DOHH2 (cell line): Measurements from ENCODE around the gene CHTF8.

Experiments
- EZH2phosphoT487 ChIP-seq: fragments of 200-600 bp; sonication (generic); IDR thresholded peaks from 2 replicates; pipeline ENCODE4 v1.6.1; 2017; ENCODE audit warnings: borderline replicate concordance, mild to moderate bottlenecking, antibody characterized with exemption, low read length, moderate library complexity, mixed read lengths
- TF ChIP-seq, protein P1 (sequence below): fragments of 200-600 bp; sonication (generic); IDR thresholded peaks from one replicate; pipeline ENCODE4 v1.5.1; 2014; ENCODE audit warnings: antibody characterized with exemption, mild to moderate bottlenecking, low read depth, low read length; ENCODE audit not compliant: poor library complexity, severe bottlenecking

DNA sequence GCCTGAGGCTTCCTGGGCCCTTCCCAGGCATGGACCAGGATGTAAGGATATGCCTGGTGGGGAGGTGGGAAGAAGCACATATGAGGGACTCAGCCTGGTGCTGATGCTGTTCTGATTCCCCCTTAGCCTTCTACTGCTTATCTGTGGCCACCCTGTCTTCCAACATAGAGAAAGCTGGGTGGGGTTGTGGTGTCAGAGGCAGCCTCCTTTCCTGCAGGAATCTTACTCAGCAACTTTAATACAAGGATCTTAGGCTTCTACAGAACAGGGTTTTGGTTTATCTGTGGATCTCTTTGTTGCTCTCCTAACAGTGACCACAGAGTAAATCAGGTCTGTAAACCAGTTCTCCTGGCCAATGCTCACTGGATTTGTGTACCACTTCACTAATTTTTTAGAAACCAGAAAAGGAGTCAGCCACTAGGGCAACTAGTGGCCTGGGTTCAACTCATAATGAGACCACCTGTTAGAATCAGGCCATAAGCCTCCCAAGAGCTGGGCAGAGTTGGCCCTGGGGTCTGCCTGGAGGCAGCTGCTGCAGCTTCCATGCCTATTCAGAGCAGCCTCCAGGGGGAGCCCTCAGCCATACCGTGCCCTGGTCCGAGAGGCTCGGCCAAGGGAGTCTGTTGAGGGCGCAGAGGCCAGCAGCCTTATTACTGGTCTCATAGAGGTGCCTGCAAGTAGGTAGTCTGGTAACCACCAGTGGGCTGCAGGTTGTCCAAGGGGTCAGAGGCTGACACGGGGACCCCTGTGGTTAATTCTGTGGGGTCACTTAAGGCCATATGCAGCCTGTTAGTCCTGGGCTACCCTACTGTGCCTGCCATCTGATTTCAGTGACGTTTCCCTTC lies 19.9 kb downstream of the CHTF8 start:
- TF ChIP-seq EZH2phosphoT487, result no peak
- TF ChIP-seq, protein P1, sequence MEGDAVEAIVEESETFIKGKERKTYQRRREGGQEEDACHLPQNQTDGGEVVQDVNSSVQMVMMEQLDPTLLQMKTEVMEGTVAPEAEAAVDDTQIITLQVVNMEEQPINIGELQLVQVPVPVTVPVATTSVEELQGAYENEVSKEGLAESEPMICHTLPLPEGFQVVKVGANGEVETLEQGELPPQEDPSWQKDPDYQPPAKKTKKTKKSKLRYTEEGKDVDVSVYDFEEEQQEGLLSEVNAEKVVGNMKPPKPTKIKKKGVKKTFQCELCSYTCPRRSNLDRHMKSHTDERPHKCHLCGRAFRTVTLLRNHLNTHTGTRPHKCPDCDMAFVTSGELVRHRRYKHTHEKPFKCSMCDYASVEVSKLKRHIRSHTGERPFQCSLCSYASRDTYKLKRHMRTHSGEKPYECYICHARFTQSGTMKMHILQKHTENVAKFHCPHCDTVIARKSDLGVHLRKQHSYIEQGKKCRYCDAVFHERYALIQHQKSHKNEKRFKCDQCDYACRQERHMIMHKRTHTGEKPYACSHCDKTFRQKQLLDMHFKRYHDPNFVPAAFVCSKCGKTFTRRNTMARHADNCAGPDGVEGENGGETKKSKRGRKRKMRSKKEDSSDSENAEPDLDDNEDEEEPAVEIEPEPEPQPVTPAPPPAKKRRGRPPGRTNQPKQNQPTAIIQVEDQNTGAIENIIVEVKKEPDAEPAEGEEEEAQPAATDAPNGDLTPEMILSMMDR, result peak; percentile 84
